Bronchial epithelial cell (primary cell): ENCODE results near the gene PKP2. TPM values are rescaled to one million over a fixed set of nuclear protein-coding genes. Genes with fewer than 3 reads are reported as not detected.
"Not testable (repeated sequence)": the region's sequence is repeated elsewhere in the genome, so short reads cannot be mapped to it uniquely, and the experiment has no call there.

Source experiments
- DNase-seq: peaks from one replicate; pipeline ENCODE4 v3.0.0-alpha.2; 2010; ENCODE audit warnings: low read depth
- FAIRE-seq: peaks from 2 replicates; lab custom pipeline; 2011; peaks lifted over from hg19 to GRCh38; lab: Jason Lieb, UNC
- H3K27me3 ChIP-seq: 2 replicates; pipeline ENCODE4 v1.5.1; 2011; ENCODE audit warnings: low read length; ENCODE audit not compliant: control insufficient read depth, insufficient read depth
- H3K36me3 ChIP-seq: 2 replicates; pipeline ENCODE4 v1.5.1; 2011; ENCODE audit warnings: low read length; ENCODE audit not compliant: control insufficient read depth, insufficient read depth
- H3K4me3 ChIP-seq: 2 replicates; pipeline ENCODE4 v1.5.1; 2011; ENCODE audit warnings: mild to moderate bottlenecking, low read depth, low read length, control low read depth
- total RNA-seq: library from RNA; depleted of rRNA; stranded (reverse); fragments of >200 nt; gene quantifications from 2 replicates; pipeline ENCODE4 v1.2.1, GENCODE V29; 2014
- TF ChIP-seq, protein P1 (sequence below): IDR thresholded peaks from 2 replicates; pipeline ENCODE4 v1.5.1; 2011; ENCODE audit warnings: mild to moderate bottlenecking, moderate library complexity, low read length, control low read depth, inconsistent platforms; ENCODE audit not compliant: insufficient read depth, severe bottlenecking

PKP2 gene
- total RNA-seq, 1 donor from 2014 or later = 74.5 TPM

DNA sequence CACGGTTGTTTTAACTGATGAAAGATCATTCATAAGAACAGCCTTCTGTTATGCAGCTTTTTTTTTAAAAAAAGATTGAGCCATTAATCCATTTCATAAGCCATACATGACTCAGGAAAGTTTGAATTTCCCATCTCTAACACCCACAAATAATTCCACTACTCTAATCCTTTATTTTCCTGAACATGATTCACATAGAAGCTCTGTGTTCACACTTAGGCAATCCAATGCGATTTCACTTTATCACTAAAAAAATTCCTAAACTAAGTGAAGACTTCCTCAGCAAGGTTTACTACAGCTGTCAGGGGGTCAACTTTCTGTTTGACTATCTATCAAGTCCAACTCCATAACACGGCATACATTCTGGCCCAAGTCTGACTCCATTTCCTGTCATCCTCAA lies 25.9 kb downstream of the PKP2 start:
- DNase-seq (peak; percentile 63), FAIRE-seq (no peak)
- no peak overlapping the region for H3K4me3 ChIP-seq
- peaks cover 6% of the 10 kb centered on the region for H3K36me3 ChIP-seq
- no peaks in the 10 kb centered on the region for H3K27me3 ChIP-seq
- TF ChIP-seq, protein P1, sequence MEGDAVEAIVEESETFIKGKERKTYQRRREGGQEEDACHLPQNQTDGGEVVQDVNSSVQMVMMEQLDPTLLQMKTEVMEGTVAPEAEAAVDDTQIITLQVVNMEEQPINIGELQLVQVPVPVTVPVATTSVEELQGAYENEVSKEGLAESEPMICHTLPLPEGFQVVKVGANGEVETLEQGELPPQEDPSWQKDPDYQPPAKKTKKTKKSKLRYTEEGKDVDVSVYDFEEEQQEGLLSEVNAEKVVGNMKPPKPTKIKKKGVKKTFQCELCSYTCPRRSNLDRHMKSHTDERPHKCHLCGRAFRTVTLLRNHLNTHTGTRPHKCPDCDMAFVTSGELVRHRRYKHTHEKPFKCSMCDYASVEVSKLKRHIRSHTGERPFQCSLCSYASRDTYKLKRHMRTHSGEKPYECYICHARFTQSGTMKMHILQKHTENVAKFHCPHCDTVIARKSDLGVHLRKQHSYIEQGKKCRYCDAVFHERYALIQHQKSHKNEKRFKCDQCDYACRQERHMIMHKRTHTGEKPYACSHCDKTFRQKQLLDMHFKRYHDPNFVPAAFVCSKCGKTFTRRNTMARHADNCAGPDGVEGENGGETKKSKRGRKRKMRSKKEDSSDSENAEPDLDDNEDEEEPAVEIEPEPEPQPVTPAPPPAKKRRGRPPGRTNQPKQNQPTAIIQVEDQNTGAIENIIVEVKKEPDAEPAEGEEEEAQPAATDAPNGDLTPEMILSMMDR = no peak

DNA sequence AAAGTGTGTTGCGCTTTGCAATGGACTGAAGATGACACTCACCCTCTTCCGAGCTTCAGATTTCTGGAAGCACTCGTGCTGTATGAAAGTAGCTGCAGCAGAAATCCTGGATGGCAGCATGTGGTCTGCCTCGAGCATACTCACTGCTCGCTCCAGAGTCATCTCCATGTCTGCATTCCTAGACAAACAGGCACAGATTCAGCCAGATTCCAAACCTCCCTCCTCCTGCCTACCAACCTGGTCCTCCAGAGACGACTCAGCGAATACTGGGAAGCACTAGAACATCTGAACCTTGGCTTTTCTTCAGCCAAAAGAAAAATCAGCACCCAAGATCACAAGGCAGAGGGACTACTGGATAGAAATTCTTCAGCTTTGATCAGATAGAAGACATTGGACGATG lies 27.7 kb downstream of the PKP2 start:
- no peak for FAIRE-seq
- TF ChIP-seq, protein P1 = no peak
- Histone ChIP-seq H3K36me3 (peaks cover 6% of the 10 kb centered on the region), H3K27me3 (no peaks in the 10 kb centered on the region), H3K4me3 (no peak overlapping the region)
- no peak for DNase-seq

DNA sequence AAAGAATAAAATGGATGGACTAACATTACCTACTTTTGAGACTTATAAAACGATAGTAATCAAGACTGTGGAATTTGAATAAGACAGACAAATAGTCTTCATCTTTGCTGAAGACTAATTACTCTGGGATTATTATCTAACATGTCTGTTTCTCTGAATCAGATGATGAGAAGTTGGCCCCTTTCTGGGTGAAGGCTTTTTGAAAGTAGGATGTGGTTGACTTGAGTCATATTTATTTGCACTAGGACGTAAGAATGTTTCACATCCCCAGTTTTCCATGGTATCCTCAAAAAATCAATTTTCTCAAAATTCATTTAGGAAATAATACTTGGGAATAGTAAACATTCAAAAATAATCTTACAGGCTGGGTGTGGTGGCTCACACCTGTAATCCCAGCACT lies 31.8 kb downstream of the PKP2 start:
- no peak overlapping the region for H3K4me3 ChIP-seq
- no peaks in the 10 kb centered on the region for H3K27me3 ChIP-seq
- no peak for FAIRE-seq
- H3K36me3 ChIP-seq = peaks cover 6% of the 10 kb centered on the region
- peak; percentile 64 for DNase-seq
- TF ChIP-seq, protein P1 = no peak

DNA sequence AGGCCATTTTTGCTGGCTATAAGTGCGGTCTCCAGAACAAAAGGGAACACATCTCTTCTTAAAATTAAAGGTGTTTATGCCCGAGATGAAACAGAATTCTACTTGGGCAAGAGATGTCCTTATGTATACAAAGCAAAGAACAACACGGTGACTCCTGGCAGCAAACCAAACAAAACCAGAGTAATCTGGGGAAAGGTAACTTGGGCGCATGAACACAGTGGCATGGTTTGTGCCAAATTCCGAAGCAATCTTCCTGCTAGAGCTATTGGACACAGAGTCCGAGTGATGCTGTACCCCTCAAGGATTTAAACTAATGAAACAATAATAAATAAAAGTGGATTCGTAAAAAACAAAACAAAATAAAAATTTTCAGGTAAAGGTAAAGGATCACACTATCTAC lies 33.4 kb downstream of the PKP2 start:
- DNase-seq (no peak), FAIRE-seq (no peak)
- TF ChIP-seq, protein P1 = no peak
- Histone ChIP-seq H3K27me3 (no peaks in the 10 kb centered on the region), H3K36me3 (peaks cover 4% of the 10 kb centered on the region), H3K4me3 (no peak overlapping the region)

DNA sequence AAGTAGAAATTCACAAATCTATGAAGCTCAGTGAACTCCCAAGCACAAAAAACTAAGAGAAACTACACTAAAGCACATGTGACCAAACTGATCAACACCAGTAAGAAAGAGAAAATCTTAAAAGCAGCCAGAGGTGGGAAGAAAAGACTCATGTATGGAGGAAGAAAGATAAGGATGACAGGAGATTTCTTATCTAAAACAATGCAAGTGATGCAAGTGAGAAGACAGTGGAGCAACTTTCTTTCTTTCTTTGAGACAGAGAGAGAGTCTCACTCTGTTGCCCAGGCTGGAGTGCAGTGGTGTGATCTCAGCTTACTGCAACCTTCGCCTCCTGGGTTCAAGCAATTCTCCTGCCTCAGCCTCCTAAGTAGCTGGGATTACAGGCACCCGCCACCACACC lies 34.9 kb downstream of the PKP2 start:
- DNase-seq, H3K36me3 ChIP-seq, H3K27me3 ChIP-seq, FAIRE-seq, H3K4me3 ChIP-seq: not testable (repeated sequence)

DNA sequence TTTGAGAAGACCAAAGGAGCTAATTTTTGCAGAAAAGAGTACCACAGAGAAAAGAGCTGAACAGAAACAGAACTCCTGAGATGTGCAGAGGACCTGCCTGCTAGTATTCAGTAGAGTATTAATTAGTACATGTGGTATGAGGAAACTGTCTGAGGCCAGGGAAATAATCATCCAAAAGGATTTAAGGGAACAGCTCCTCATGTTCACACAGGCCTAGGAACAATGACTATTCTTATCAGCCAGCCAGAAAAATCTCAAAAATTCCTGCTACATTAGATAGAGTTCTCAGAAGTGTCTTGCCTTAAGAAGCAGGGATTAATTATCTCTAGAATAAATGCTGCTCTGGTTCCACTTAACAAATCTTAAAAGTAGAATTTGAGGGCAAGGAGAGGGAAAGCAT lies 36.4 kb downstream of the PKP2 start:
- FAIRE-seq = no peak
- peak; percentile 82 for DNase-seq
- Histone ChIP-seq H3K36me3 (no peaks in the 10 kb centered on the region), H3K4me3 (no peak overlapping the region), H3K27me3 (no peaks in the 10 kb centered on the region)
- TF ChIP-seq, protein P1 = no peak
